IPS-15b (cell line): ENCODE data around the gene SMPX.
"Not testable (repeated sequence)": the region's sequence is repeated elsewhere in the genome, so short reads cannot be mapped to it uniquely, and the experiment has no call there.

Source experiments
- H3K27me3 ChIP-seq: one replicate; pipeline ENCODE4 v1.6.1; 2013; ENCODE audit warnings: low read length; ENCODE audit not compliant: control insufficient read depth, insufficient read depth
- H3K36me3 ChIP-seq: one replicate; pipeline ENCODE4 v1.6.1; 2013; ENCODE audit warnings: low read length; ENCODE audit not compliant: control insufficient read depth, insufficient read depth
- H3K4me1 ChIP-seq: one replicate; pipeline ENCODE4 v1.6.1; 2013; ENCODE audit warnings: mild to moderate bottlenecking, low read length; ENCODE audit not compliant: control insufficient read depth, insufficient read depth
- H3K4me3 ChIP-seq: one replicate; pipeline ENCODE4 v1.5.1; 2013; ENCODE audit warnings: low read depth, low read length
- H3K9ac ChIP-seq: one replicate; pipeline ENCODE4 v1.6.1; 2013; ENCODE audit warnings: low read depth, mild to moderate bottlenecking, low read length
- H3K9me3 ChIP-seq: one replicate; pipeline ENCODE4 v1.6.1; 2013; ENCODE audit warnings: mild to moderate bottlenecking, low read length; ENCODE audit not compliant: control insufficient read depth, insufficient read depth

SMPX gene

GRCh38 chrX:21773036-21773435 lies 15.1 kb upstream of the SMPX start:
- not testable (repeated sequence) for H3K4me1 ChIP-seq, H3K4me3 ChIP-seq, H3K36me3 ChIP-seq, H3K9me3 ChIP-seq, H3K9ac ChIP-seq, H3K27me3 ChIP-seq

- H3K9ac ChIP-seq, result peak overlapping the region; percentile 60
- peak overlapping the region; percentile 15 for H3K4me3 ChIP-seq
- H3K9me3 ChIP-seq, result no peaks in the 10 kb centered on the region
- no peaks in the 10 kb centered on the region for H3K27me3 ChIP-seq
- no peaks in the 10 kb centered on the region for H3K36me3 ChIP-seq
- peaks cover 3% of the 10 kb centered on the region for H3K4me1 ChIP-seq
Observed at GRCh38 chrX:21770631-21771321, 12.9 kb upstream of the SMPX start.

- H3K9me3 ChIP-seq, result no peaks in the 10 kb centered on the region
- no peaks in the 10 kb centered on the region for H3K27me3 ChIP-seq
- H3K4me3 ChIP-seq, result no peak overlapping the region
Observed at GRCh38 chrX:21766101-21766500, 8.2 kb upstream of the SMPX start.

GRCh38 chrX:21764008-21764407 lies 6.1 kb upstream of the SMPX start:
- H3K9ac ChIP-seq, result no peak overlapping the region
- no peaks in the 10 kb centered on the region for H3K36me3 ChIP-seq
- no peak overlapping the region for H3K4me3 ChIP-seq
- H3K27me3 ChIP-seq, result no peaks in the 10 kb centered on the region
- H3K4me1 ChIP-seq, result no peaks in the 10 kb centered on the region
- no peaks in the 10 kb centered on the region for H3K9me3 ChIP-seq

More at GRCh38 chrX:21766101-21766500, 8.2 kb upstream of the SMPX start:
- H3K36me3 ChIP-seq, result no peaks in the 10 kb centered on the region
- H3K9ac ChIP-seq, result no peak overlapping the region
- peaks cover 3% of the 10 kb centered on the region for H3K4me1 ChIP-seq

- H3K9ac ChIP-seq, result no peak overlapping the region
- H3K4me3 ChIP-seq, result no peak overlapping the region
- H3K4me1 ChIP-seq, result peaks cover 8% of the 10 kb centered on the region
- H3K36me3 ChIP-seq, result no peaks in the 10 kb centered on the region
- H3K27me3 ChIP-seq, result no peaks in the 10 kb centered on the region
- no peaks in the 10 kb centered on the region for H3K9me3 ChIP-seq
Observed at GRCh38 chrX:21758488-21758887, 572 bp upstream of the SMPX start.

- peaks cover 8% of the 10 kb centered on the region for H3K4me1 ChIP-seq
- no peak overlapping the region for H3K4me3 ChIP-seq
- H3K9me3 ChIP-seq, result no peaks in the 10 kb centered on the region
- H3K9ac ChIP-seq, result no peak overlapping the region
- H3K27me3 ChIP-seq, result no peaks in the 10 kb centered on the region
- H3K36me3 ChIP-seq, result no peaks in the 10 kb centered on the region
Observed at GRCh38 chrX:21756785-21757529, 959 bp downstream of the SMPX start.

GRCh38 chrX:21749924-21750323 lies 8.0 kb downstream of the SMPX start:
- Histone ChIP-seq H3K9me3 (no peaks in the 10 kb centered on the region), H3K4me3 (no peak overlapping the region), H3K36me3 (no peaks in the 10 kb centered on the region), H3K4me1 (peaks cover 29% of the 10 kb centered on the region), H3K9ac (no peak overlapping the region), H3K27me3 (no peaks in the 10 kb centered on the region)

- Histone ChIP-seq H3K9ac (no peak overlapping the region), H3K27me3 (no peaks in the 10 kb centered on the region), H3K4me3 (no peak overlapping the region), H3K4me1 (peaks cover 29% of the 10 kb centered on the region), H3K36me3 (no peaks in the 10 kb centered on the region), H3K9me3 (no peaks in the 10 kb centered on the region)
Observed at GRCh38 chrX:21748235-21748634, 9.7 kb downstream of the SMPX start.

GRCh38 chrX:21747558-21747957 lies 10.4 kb downstream of the SMPX start:
- Histone ChIP-seq H3K36me3 (no peaks in the 10 kb centered on the region), H3K9me3 (no peaks in the 10 kb centered on the region), H3K9ac (no peak overlapping the region), H3K4me3 (peak overlapping the region; percentile 16), H3K27me3 (no peaks in the 10 kb centered on the region), H3K4me1 (peaks cover 29% of the 10 kb centered on the region)

- Histone ChIP-seq H3K4me1 (peaks cover 29% of the 10 kb centered on the region), H3K27me3 (no peaks in the 10 kb centered on the region), H3K36me3 (no peaks in the 10 kb centered on the region), H3K4me3 (no peak overlapping the region), H3K9ac (no peak overlapping the region), H3K9me3 (no peaks in the 10 kb centered on the region)
Observed at GRCh38 chrX:21745756-21746155, 12.2 kb downstream of the SMPX start.

- H3K36me3 ChIP-seq, result no peaks in the 10 kb centered on the region
- H3K9ac ChIP-seq, result no peak overlapping the region
- H3K4me1 ChIP-seq, result peaks cover 34% of the 10 kb centered on the region
- H3K4me3 ChIP-seq, result no peak overlapping the region
- H3K27me3 ChIP-seq, result no peaks in the 10 kb centered on the region
- H3K9me3 ChIP-seq, result no peaks in the 10 kb centered on the region
Observed at GRCh38 chrX:21744721-21745120, 13.2 kb downstream of the SMPX start.

GRCh38 chrX:21744060-21744459 lies 13.9 kb downstream of the SMPX start:
- Histone ChIP-seq H3K9me3 (no peaks in the 10 kb centered on the region), H3K9ac (no peak overlapping the region), H3K4me3 (no peak overlapping the region), H3K36me3 (no peaks in the 10 kb centered on the region), H3K27me3 (no peaks in the 10 kb centered on the region), H3K4me1 (peaks cover 37% of the 10 kb centered on the region)
